Natural killer cell (primary cell): ENCODE measurements around the gene SOX6. TPM values are rescaled to one million over a fixed set of nuclear protein-coding genes. Genes with fewer than 3 reads are reported as not detected.

Experiments
- ATAC-seq, 3 donors: fragments of 150-1000 bp in 2 of 3; fragments of 200-7000 bp in 1 of 3; cut with Tn5 transposase; 1 replicate in 1 of 3; 2 replicates in 2 of 3; pipeline ENCODE4 v1.10.0; 2021; ENCODE audit warnings: mild to moderate bottlenecking in 2 of 3, moderate library complexity in 2 of 3
- DNase-seq, 2 donors: peaks; one replicate each; pipeline versions ENCODE4 v3.0.0 to v3.0.0-alpha.2; 2013 to 2021; ENCODE audit warnings: mixed read lengths in 1 of 2
- H3K27ac ChIP-seq: one replicate; pipeline ENCODE4 v1.5.1; 2013; ENCODE audit warnings: mild to moderate bottlenecking, low read length
- H3K27me3 ChIP-seq: one replicate; pipeline ENCODE4 v1.6.1; 2013; ENCODE audit warnings: low read length; ENCODE audit not compliant: control insufficient read depth, insufficient read depth
- H3K36me3 ChIP-seq: one replicate; pipeline ENCODE4 v1.6.1; 2013; ENCODE audit warnings: low read length; ENCODE audit not compliant: control insufficient read depth, insufficient read depth
- H3K4me1 ChIP-seq: one replicate; pipeline ENCODE4 v1.6.1; 2013; ENCODE audit warnings: low read length; ENCODE audit not compliant: control insufficient read depth, insufficient read depth
- H3K4me3 ChIP-seq: one replicate; pipeline ENCODE4 v1.5.1; 2013; ENCODE audit warnings: low read length
- H3K9me3 ChIP-seq: one replicate; pipeline ENCODE4 v1.6.1; 2013; ENCODE audit warnings: low read length; ENCODE audit not compliant: control insufficient read depth, insufficient read depth
- H3K27ac Mint-ChIP-seq, 2 donors: one replicate each; pipeline ENCODE4 v1.8.0; 2022; ENCODE audit warnings: mild to moderate bottlenecking in 2 of 2, mixed read lengths in 2 of 2, moderate library complexity in 1 of 2
- H3K27me3 Mint-ChIP-seq, 2 donors: one replicate each; pipeline ENCODE4 v1.8.0; 2022; ENCODE audit warnings: low read depth in 2 of 2, mixed read lengths in 2 of 2
- H3K36me3 Mint-ChIP-seq: one replicate; pipeline ENCODE4 v1.8.0; 2022; ENCODE audit warnings: mixed read lengths
- H3K4me1 Mint-ChIP-seq, 2 donors: one replicate each; pipeline ENCODE4 v1.8.0; 2022; ENCODE audit warnings: mixed read lengths in 2 of 2
- H3K4me3 Mint-ChIP-seq: one replicate; pipeline ENCODE4 v1.8.0; 2022; ENCODE audit warnings: mild to moderate bottlenecking, moderate library complexity, mixed read lengths
- H3K9me3 Mint-ChIP-seq, 2 donors: one replicate each; pipeline ENCODE4 v1.8.0; 2022; ENCODE audit warnings: mixed read lengths in 2 of 2
- CTCF ChIP-seq: fragments of 200-600 bp; IDR thresholded peaks from one replicate; pipeline ENCODE4 v1.8.0; 2022; ENCODE audit warnings: antibody characterized with exemption
- WGBS: methylation state at CpG from one replicate; pipeline ENCODE4 v1.1.7; 2013; ENCODE audit warnings: missing lambda C conversion rate; ENCODE audit not compliant: insufficient coverage; 5-methylcytosine and 5-hydroxymethylcytosine counted together
- intact Hi-C: fragments of 100-400 bp; cut with micrococcal nuclease; formaldehyde crosslinking; loops from one replicate; pipeline ENCODE4 v1.14.2; 2022
- total RNA-seq, 4 donors: library from RNA; stranded (reverse); fragments of 120-200 nt in 1 of 4; gene quantifications; one replicate each; pipeline versions ENCODE4 v1.2.3 to v1.2.4, GENCODE V29; 2013 to 2022

Gene SOX6
- total RNA-seq, 3 donors from 2014 or later (not counting 1 experiment from before 2014, with no cell fraction given), result 0.27 TPM; not detected in 2

GRCh38 chr11:16223558-16223957, 132.8 kb downstream of the SOX6 start:
- no peaks in the 10 kb centered on the region for H3K36me3 Mint-ChIP-seq
- no peak overlapping the region for H3K27ac Mint-ChIP-seq
- H3K27me3 Mint-ChIP-seq, result no peaks in the 10 kb centered on the region

GRCh38 chr11:16217631-16218030, 138.7 kb downstream of the SOX6 start:
- 80% methylated on average over 2 of the region's 3 CpGs for WGBS
- ATAC-seq (no peak), DNase-seq (no peak)
- Mint-ChIP-seq H3K27me3 (no peaks in the 10 kb centered on the region), H3K9me3 (no peaks in the 10 kb centered on the region), H3K36me3 (no peaks in the 10 kb centered on the region), H3K4me3 (no peak overlapping the region), H3K4me1 (no peaks in the 10 kb centered on the region), H3K27ac (no peak overlapping the region)
- no peak for TF ChIP-seq CTCF
- H3K4me3 ChIP-seq, result no peak overlapping the region
- H3K9me3 ChIP-seq, result no peaks in the 10 kb centered on the region
- H3K36me3 ChIP-seq, result no peaks in the 10 kb centered on the region
- H3K27ac ChIP-seq, result no peak overlapping the region
- H3K4me1 ChIP-seq, result no peaks in the 10 kb centered on the region
- no peaks in the 10 kb centered on the region for H3K27me3 ChIP-seq
- intact Hi-C loops, result no loop called here

More at GRCh38 chr11:16223558-16223957, 132.8 kb downstream of the SOX6 start:
- no peak overlapping the region for H3K27ac ChIP-seq
- H3K27me3 ChIP-seq, result no peaks in the 10 kb centered on the region
- H3K4me3 ChIP-seq, result no peak overlapping the region
- H3K4me1 ChIP-seq, result no peaks in the 10 kb centered on the region
- Mint-ChIP-seq H3K9me3 (peaks cover 0 to 3% of the 10 kb centered on the region in 2 donors), H3K4me1 (no peaks in the 10 kb centered on the region), H3K4me3 (no peak overlapping the region)
- no peaks in the 10 kb centered on the region for H3K9me3 ChIP-seq
- no peaks in the 10 kb centered on the region for H3K36me3 ChIP-seq
- ATAC-seq, result no peak
- no peak for TF ChIP-seq CTCF
- intact Hi-C loops, result no loop called here
- DNase-seq, result no peak
- WGBS, result 81% methylated on average over 1 of the region's 1 CpG

GRCh38 chr11:16216831-16217230, 139.5 kb downstream of the SOX6 start:
- H3K27me3 Mint-ChIP-seq, result no peaks in the 10 kb centered on the region
- intact Hi-C loops, result no loop called here

More at GRCh38 chr11:16216831-16217230, 139.5 kb downstream of the SOX6 start:
- H3K4me1 ChIP-seq, result no peaks in the 10 kb centered on the region
- no peaks in the 10 kb centered on the region for H3K27me3 ChIP-seq
- ATAC-seq (no peak), DNase-seq (no peak)
- no peak overlapping the region for H3K4me3 ChIP-seq
- no peak overlapping the region for H3K27ac ChIP-seq
- Mint-ChIP-seq H3K36me3 (no peaks in the 10 kb centered on the region), H3K27ac (no peak overlapping the region), H3K4me1 (no peaks in the 10 kb centered on the region), H3K9me3 (no peaks in the 10 kb centered on the region), H3K4me3 (no peak overlapping the region)
- H3K36me3 ChIP-seq, result no peaks in the 10 kb centered on the region
- no peak for TF ChIP-seq CTCF
- H3K9me3 ChIP-seq, result no peaks in the 10 kb centered on the region
- WGBS, result 75% methylated on average over 3 of the region's 3 CpGs
